T1000 (cell line): ENCODE data around the gene HRK.

Experiments
- DNase-seq: peaks from one replicate; lab custom pipeline; 2025; ENCODE audit warnings: mixed read lengths; lab: John Stamatoyannopoulos, UW

HRK gene

DNA sequence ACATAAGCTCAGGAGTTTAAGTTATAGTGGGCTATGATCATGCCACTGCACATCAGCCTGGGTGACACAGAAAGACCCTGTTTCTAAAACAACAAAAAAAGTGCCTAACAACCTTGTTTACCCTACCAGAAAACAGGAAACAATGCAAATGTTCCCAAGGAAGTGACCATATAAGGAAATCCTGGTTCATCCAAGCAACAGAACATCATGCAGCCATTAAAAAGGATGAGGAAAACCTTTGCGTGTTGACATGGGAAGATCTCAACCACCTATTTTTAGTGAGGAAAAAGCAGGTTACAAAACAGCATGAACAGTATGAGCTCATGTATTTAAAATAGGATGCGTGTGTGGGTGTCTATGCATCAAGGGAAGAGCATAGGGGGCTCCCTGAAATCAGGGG lies 13.7 kb downstream of the HRK start:
- DNase-seq = no peak

- DNase-seq = no peak
Observed at GRCh38 chr12:116864371-116865160, 16.7 kb downstream of the HRK start.

DNA sequence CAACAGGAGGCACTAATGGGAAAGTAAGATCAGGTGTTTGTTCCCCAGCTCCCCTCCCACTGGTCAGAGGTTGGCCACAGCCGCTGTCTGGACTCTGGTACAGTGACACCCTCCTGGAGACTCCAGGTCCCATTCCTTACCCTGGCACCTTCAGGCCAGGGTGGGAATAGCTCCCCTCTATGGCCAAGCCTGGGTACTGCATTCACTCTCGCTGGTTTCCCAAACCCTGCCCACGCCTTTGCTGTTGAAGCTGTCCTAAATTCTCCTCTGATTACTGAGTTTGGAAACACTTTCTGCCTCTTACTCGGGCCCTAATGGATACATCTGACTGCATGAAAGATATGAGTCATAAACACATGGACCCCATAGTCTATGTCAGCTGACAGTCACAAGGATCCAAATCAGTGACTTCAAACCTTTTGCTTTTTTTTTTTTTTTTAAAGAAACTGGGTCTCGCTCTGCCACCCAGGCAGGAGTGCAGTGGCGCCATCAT lies 17.9 kb downstream of the HRK start:
- no peak for DNase-seq

DNA sequence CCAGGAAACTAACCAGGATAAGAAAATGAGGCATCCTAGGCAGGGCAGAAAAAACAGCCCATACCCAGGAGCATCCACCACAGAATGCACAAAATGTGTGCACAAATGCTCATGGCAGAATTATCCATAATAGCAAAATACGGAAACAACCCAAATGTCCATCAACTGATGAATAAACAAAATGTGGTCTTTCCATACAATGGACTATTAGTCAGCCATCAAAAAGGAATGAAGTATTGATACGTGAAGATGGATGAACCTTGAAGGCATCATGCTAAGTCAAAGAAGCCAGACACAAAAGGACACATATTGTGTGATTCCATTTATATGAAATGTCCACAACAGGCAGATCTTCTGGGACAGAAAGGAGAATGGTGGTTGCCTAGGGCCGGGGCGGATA lies 19.1 kb downstream of the HRK start:
- DNase-seq = no peak

DNA sequence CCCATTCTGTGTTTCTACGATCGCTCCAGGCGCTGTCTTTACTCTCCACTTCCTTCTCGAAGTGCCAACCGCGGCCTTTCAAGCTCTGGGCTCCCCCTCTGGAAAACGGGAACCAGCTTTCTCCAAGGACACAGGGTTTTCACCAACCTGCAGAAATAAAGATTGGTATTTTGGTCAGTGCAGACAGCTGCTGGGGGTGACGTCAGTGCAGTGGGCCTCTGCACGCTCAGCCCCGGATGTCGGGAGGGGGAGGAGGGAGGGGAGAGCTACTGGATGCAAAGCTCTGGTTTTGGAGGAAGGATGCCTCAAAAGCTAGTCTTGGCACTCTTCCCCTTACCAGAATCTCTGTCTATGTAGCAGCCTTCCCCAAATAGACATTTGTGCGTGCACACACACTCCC lies 19.9 kb downstream of the HRK start:
- DNase-seq = no peak

GRCh38 chr12:116860263-116860662 lies 21.0 kb downstream of the HRK start:
- no peak for DNase-seq

DNA sequence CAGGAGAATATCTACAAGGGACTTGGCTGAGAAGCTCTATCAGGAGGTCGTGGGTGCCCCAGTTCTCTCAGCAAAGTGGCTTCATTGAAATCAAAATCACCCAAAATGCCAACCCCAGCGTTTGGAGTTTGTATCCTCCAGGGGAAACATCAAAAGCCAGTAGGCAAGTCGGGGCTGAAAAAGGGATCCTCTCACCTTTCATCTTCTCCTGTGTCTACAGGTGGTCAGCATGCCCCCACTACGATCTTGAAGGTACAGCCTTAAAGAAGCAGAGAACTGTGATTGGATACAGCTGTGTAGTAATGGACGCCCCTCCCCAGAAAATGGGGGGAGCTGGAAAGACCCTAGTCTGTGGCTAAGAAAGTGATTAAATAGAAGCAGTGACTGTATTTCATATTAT lies 22.2 kb downstream of the HRK start:
- DNase-seq = no peak

GRCh38 chr12:116856729-116857128 lies 24.5 kb downstream of the HRK start:
- no peak for DNase-seq

- no peak for DNase-seq
Observed at GRCh38 chr12:116855744-116856470, 25.3 kb downstream of the HRK start.

DNA sequence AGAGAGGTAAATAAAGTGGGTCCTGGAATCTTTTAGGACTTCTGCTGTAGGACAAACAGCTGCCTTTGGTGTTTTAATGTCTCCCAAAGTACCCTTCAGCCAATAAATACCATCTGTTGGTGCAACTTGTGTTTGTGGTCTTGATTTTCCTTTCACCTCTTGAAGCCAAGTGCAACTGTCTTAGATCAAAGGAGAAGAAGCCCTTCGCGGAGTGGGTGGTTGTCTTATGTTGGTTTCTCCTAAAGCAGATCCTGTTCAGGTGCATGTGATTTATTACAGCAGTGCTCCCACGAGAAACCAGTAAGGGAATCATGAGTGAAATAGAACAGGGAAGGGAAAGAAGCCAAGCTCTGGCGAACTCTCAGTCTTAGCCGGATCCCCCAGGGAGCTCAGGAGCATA lies 27.7 kb downstream of the HRK start:
- DNase-seq = no peak

DNA sequence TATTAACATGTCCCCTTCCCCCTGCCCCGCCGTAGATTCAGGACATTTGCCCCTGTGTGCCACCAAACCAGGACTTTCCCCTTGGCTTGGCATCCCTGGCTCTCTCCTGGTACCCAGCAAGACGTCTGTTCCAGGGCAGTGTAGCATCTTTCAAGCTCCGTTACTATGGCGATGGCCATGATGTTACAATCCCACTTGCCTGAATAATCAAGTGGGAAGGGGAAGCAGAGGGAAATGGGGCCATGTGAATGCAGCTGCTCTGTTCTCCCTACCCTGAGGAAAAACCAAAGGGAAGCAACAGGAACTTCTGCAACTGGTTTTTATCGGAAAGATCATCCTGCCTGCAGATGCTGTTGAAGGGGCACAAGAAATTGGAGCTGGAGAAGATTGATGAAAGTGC lies 28.9 kb downstream of the HRK start:
- no peak for DNase-seq

- no peak for DNase-seq
Observed at GRCh38 chr12:116849216-116849615, 32.0 kb downstream of the HRK start.

- DNase-seq = no peak
Observed at GRCh38 chr12:116843085-116843484, 38.2 kb downstream of the HRK start.

DNA sequence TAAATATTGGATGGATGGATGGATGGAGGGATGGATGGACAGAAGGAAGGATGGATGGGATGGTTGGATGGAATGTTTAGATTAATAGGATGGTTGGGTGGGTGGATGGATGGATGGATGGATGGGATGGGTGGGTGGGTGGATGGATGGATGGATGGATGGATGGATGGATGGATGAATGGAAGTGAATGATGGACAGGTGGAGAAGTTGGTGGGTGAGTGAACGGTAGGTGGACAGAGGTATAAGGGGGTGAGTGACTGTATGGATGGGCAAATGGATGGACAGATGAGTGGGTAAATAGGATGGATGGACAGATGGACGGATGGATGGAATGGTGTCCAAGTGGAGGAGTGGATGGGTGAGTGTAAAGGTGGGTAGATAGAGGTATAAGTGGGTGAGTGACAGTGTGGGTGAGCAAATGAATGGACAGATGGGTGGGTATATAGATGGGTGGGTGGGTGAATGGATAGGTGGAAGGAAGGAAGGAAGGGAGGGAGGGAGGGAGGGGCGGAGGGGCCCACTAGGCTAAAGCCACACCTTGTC lies 41.9 kb downstream of the HRK start:
- DNase-seq = no peak

GRCh38 chr12:116838365-116838764 lies 42.9 kb downstream of the HRK start:
- no peak for DNase-seq

GRCh38 chr12:116837097-116837496 lies 44.1 kb downstream of the HRK start:
- DNase-seq = no peak

- DNase-seq = no peak
Observed at GRCh38 chr12:116835484-116835883, 45.8 kb downstream of the HRK start.

DNA sequence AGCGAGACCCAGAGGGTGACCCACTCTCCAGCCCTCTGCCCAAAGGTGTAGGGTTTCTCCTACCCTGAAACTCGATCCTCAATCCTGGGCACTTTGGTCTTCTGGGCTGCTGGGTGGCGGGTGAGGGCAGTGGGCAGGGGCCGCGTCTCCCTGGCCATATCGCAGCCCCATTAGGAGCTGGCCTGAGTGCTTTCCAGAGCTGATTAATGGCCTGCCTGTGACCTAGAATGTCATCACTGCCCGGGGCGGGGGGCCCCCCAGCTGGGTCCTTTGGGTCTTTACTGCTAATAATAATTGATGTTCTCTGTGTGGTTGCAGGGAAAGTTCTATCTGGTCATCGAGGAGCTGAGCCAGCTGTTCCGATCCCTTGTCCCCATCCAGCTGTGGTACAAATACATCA lies 47.8 kb downstream of the HRK start:
- DNase-seq = no peak

GRCh38 chr12:116832353-116832752 lies 48.9 kb downstream of the HRK start:
- DNase-seq = no peak

DNA sequence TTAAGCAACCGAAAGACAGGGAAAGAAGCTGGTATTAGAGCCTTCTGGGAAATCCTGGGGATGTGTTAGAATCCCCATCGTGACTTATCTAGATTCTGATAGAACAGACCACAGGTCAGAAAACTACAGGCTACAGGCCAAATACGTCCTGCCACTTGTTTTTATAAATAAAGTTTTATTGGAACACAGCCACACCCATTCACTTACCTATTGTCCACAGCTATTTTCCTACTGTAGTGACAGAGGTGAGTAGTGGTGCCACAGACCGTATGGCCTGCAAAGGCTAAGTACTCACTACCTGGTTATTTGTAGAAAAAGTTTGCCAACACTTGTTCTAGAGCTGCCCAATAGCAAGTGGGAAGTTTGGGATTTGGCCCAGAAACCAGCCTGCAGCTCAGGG lies 53.8 kb downstream of the HRK start:
- no peak for DNase-seq

GRCh38 chr12:116821291-116821690 lies 60.0 kb downstream of the HRK start:
- no peak for DNase-seq

GRCh38 chr12:116820064-116820656 lies 61.1 kb downstream of the HRK start:
- DNase-seq = no peak
